Osteoblast (primary cell): ENCODE data around the gene BAZ2B. TPM values are rescaled to one million over a fixed set of nuclear protein-coding genes. Genes with fewer than 3 reads are reported as not detected.

Experiments used
- DNase-seq: peaks from one replicate; pipeline ENCODE4 v3.0.0; 2011; ENCODE audit warnings: low spot score, mixed read lengths; ENCODE audit not compliant: insufficient read length; ENCODE audit errors: missing footprints
- H2AFZ ChIP-seq: 2 replicates; pipeline ENCODE4 v1.6.0; 2011; ENCODE audit warnings: mild to moderate bottlenecking, low read length
- H3K27ac ChIP-seq: 2 replicates; pipeline ENCODE4 v1.5.1; 2011; ENCODE audit warnings: mild to moderate bottlenecking, low read depth, low read length, moderate library complexity
- H3K27me3 ChIP-seq: 2 replicates; pipeline ENCODE4 v1.6.0; 2012; ENCODE audit warnings: mild to moderate bottlenecking, control low read depth, inconsistent platforms, low read length, moderate library complexity; ENCODE audit not compliant: insufficient read depth
- H3K36me3 ChIP-seq: 2 replicates; pipeline ENCODE4 v1.5.1; 2011; ENCODE audit warnings: mild to moderate bottlenecking, low read length, control low read depth, moderate library complexity; ENCODE audit not compliant: insufficient read depth
- H3K4me1 ChIP-seq: 2 replicates; pipeline ENCODE4 v1.5.1; 2011; ENCODE audit warnings: mild to moderate bottlenecking, low read length, control low read depth, moderate library complexity; ENCODE audit not compliant: insufficient read depth
- H3K4me2 ChIP-seq: 2 replicates; pipeline ENCODE4 v1.6.0; 2011; ENCODE audit warnings: mild to moderate bottlenecking, low read length; ENCODE audit not compliant: insufficient read depth
- H3K4me3 ChIP-seq: fragments of 200-600 bp; sonication (generic); 3 replicates; pipeline ENCODE4 v1.5.1; 2012; ENCODE audit warnings: mild to moderate bottlenecking, low read length, inconsistent platforms; ENCODE audit not compliant: insufficient read depth
- H3K79me2 ChIP-seq: 2 replicates; pipeline ENCODE4 v1.6.0; 2012; ENCODE audit warnings: mild to moderate bottlenecking, low read length, control low read depth, inconsistent platforms; ENCODE audit not compliant: insufficient read depth
- H3K9me3 ChIP-seq: 2 replicates; pipeline ENCODE4 v1.5.1; 2011; ENCODE audit warnings: low read depth, low read length, control low read depth
- H4K20me1 ChIP-seq: 2 replicates; pipeline ENCODE4 v1.6.0; 2012; ENCODE audit warnings: mild to moderate bottlenecking, low read length, control low read depth; ENCODE audit not compliant: insufficient read depth
- CTCF ChIP-seq: IDR thresholded peaks from 2 replicates; pipeline ENCODE4 v1.5.1; 2011; ENCODE audit warnings: mild to moderate bottlenecking, low read depth, low read length, moderate library complexity; ENCODE audit errors: extremely low read depth
- small RNA-seq: library from RNA; depleted of rRNA; stranded (forward); fragments of <200 nt; gene quantifications from one replicate; pipeline ENCODE3, GENCODE V24; 2012
- total RNA-seq: library from RNA; depleted of rRNA; stranded (reverse); fragments of >200 nt; gene quantifications from 2 replicates; pipeline ENCODE4 v1.2.3, GENCODE V29; 2012

BAZ2B gene
- total RNA-seq, 1 donor, result 59.4 TPM

GRCh38 chr2:159272156-159272555 is 344.2 kb downstream of the BAZ2B start:
- Histone ChIP-seq H2AFZ (no peak overlapping the region), H4K20me1 (no peaks in the 10 kb centered on the region), H3K27me3 (no peaks in the 10 kb centered on the region), H3K4me2 (no peak overlapping the region), H3K4me1 (peaks cover 4% of the 10 kb centered on the region), H3K4me3 (no peak overlapping the region), H3K36me3 (no peaks in the 10 kb centered on the region), H3K27ac (no peak overlapping the region), H3K79me2 (no peaks in the 10 kb centered on the region), H3K9me3 (no peaks in the 10 kb centered on the region)
- no peak for DNase-seq
- TF ChIP-seq CTCF, result no peak

- Histone ChIP-seq H3K4me1 (peaks cover 4% of the 10 kb centered on the region), H3K27ac (no peak overlapping the region), H2AFZ (no peak overlapping the region), H3K4me3 (no peak overlapping the region), H3K36me3 (no peaks in the 10 kb centered on the region), H3K4me2 (no peak overlapping the region), H4K20me1 (no peaks in the 10 kb centered on the region), H3K79me2 (no peaks in the 10 kb centered on the region), H3K27me3 (no peaks in the 10 kb centered on the region), H3K9me3 (no peaks in the 10 kb centered on the region)
- no peak for TF ChIP-seq CTCF
- DNase-seq, result no peak
These were observed 345.5 kb downstream of the BAZ2B start for GRCh38 chr2:159270744-159271379.

Small RNA genes within 50 kb of the gene (small RNA-seq; reads per million reads assigned to genes)
- not detected for gene RF00019

Other genes with a start within 250 kb of the BAZ2B start
- gene MARCHF7, start 96.0 kb upstream of the BAZ2B start, total RNA-seq, result 102 and 106 TPM in 2 replicates
- gene CD302, start 181.7 kb upstream of the BAZ2B start, total RNA-seq, result 14.5 and 18.9 TPM in 2 replicates